Endodermal cell (in vitro differentiated cells): ENCODE results near the gene UGT1A10. TPM values are rescaled to one million over a fixed set of nuclear protein-coding genes. Genes with fewer than 3 reads are reported as not detected.
A peak's percentile ranks its signal among the peaks of the same experiment; 100 is the strongest.

Source experiments
- DNase-seq: peaks from one replicate; pipeline ENCODE4 v3.0.0-alpha.2; 2017
- H3K27ac ChIP-seq: 2 replicates; pipeline ENCODE4 v1.5.1; 2013; ENCODE audit warnings: mild to moderate bottlenecking, low read depth, low read length, moderate library complexity
- H3K27me3 ChIP-seq: 2 replicates; pipeline ENCODE4 v1.6.1; 2013; ENCODE audit warnings: mild to moderate bottlenecking, low read length, moderate library complexity; ENCODE audit not compliant: insufficient read depth, control insufficient read depth, poor library complexity, severe bottlenecking
- H3K36me3 ChIP-seq: 2 replicates; pipeline ENCODE4 v1.7.0; 2013; ENCODE audit warnings: mild to moderate bottlenecking, low read length, moderate library complexity; ENCODE audit not compliant: control insufficient read depth, insufficient read depth
- H3K4me1 ChIP-seq: one replicate; pipeline ENCODE4 v1.7.0; 2013; ENCODE audit warnings: low read length; ENCODE audit not compliant: control insufficient read depth, insufficient read depth
- H3K4me3 ChIP-seq: 2 replicates; pipeline ENCODE4 v1.5.1; 2013; ENCODE audit warnings: mild to moderate bottlenecking, low read length, moderate library complexity
- H3K9ac ChIP-seq: 2 replicates; pipeline ENCODE4 v1.6.1; 2013; ENCODE audit warnings: mild to moderate bottlenecking, low read length, moderate library complexity; ENCODE audit not compliant: poor library complexity, severe bottlenecking; ENCODE audit errors: extremely low read depth
- H3K9me3 ChIP-seq: 2 replicates; pipeline ENCODE4 v1.6.1; 2013; ENCODE audit warnings: mild to moderate bottlenecking, low read length, moderate library complexity; ENCODE audit not compliant: control insufficient read depth
- H3K27ac Mint-ChIP-seq: 2 replicates; pipeline ENCODE4 v1.8.0; 2020; ENCODE audit warnings: mixed read lengths
- H3K27me3 Mint-ChIP-seq: 2 replicates; pipeline ENCODE4 v1.8.0; 2021; ENCODE audit warnings: mild to moderate bottlenecking, mixed read lengths; ENCODE audit not compliant: insufficient read depth
- H3K36me3 Mint-ChIP-seq: 2 replicates; pipeline ENCODE4 v1.8.0; 2020; ENCODE audit warnings: low read depth, mixed read lengths
- H3K4me1 Mint-ChIP-seq: 2 replicates; pipeline ENCODE4 v1.8.0; 2020; ENCODE audit warnings: mixed read lengths
- H3K4me3 Mint-ChIP-seq: 2 replicates; pipeline ENCODE4 v1.8.0; 2020; ENCODE audit warnings: mild to moderate bottlenecking, moderate library complexity, mixed read lengths
- H3K9me3 Mint-ChIP-seq: 2 replicates; pipeline ENCODE4 v1.8.0; 2020; ENCODE audit warnings: mild to moderate bottlenecking, mixed read lengths
- CTCF ChIP-seq: fragments of 200-600 bp; sonication (generic); conservative IDR thresholded peaks from 2 replicates; pipeline ENCODE4 v1.5.0; 2021; ENCODE audit warnings: antibody characterized with exemption, mild to moderate bottlenecking
- WGBS, 2 experiments: methylation state at CpG; one replicate each; pipeline versions ENCODE4 v1.1.5 to v1.1.7; 2013; ENCODE audit warnings: missing lambda C conversion rate in 2 of 2, mixed read lengths in 1 of 2; ENCODE audit not compliant: insufficient coverage in 1 of 2, insufficient read length in 1 of 2; 5-methylcytosine and 5-hydroxymethylcytosine counted together
- total RNA-seq, 2 donors: library from RNA; stranded (reverse); fragmentation: NEBNext Ultra II Directional in 1 of 2; extraction: Animal tissue kit (Norgen Biotek cat#: 25700) in 1 of 2; gene quantifications; 2 replicates in 1 of 2; 3 replicates in 1 of 2; pipeline ENCODE4 v1.2.1, GENCODE V29; 2021

UGT1A10 gene
- total RNA-seq, 2 donors from 2014 or later = 0.13 TPM; not detected in 1

GRCh38 chr2:233801357-233802131, 165.3 kb downstream of the UGT1A10 start:
- H3K9ac ChIP-seq = no peak overlapping the region
- 85 to 89% methylated on average over 3 to 9 of the region's 9 CpGs for WGBS, 2 experiments
- Mint-ChIP-seq H3K9me3 (peaks cover 5% of the 10 kb centered on the region), H3K27me3 (peaks cover 14% of the 10 kb centered on the region), H3K27ac (no peak overlapping the region), H3K4me1 (no peaks in the 10 kb centered on the region), H3K4me3 (no peak overlapping the region), H3K36me3 (no peaks in the 10 kb centered on the region)
- no peaks in the 10 kb centered on the region for H3K4me1 ChIP-seq
- peak; percentile 44 for DNase-seq
- no peaks in the 10 kb centered on the region for H3K27me3 ChIP-seq
- no peak overlapping the region for H3K4me3 ChIP-seq
- no peaks in the 10 kb centered on the region for H3K9me3 ChIP-seq
- no peaks in the 10 kb centered on the region for H3K36me3 ChIP-seq
- TF ChIP-seq CTCF = no peak
- H3K27ac ChIP-seq = no peak overlapping the region

GRCh38 chr2:233802132-233802815, 166.0 kb downstream of the UGT1A10 start:
- H3K4me1 Mint-ChIP-seq = no peaks in the 10 kb centered on the region
- WGBS, 2 experiments = 80 to 83% methylated on average over 1 to 3 of the region's 3 CpGs
- TF ChIP-seq CTCF = no peak
- no peak overlapping the region for H3K4me3 Mint-ChIP-seq
- no peaks in the 10 kb centered on the region for H3K36me3 Mint-ChIP-seq
- H3K9me3 Mint-ChIP-seq = peaks cover 5% of the 10 kb centered on the region
- Histone ChIP-seq H3K4me3 (no peak overlapping the region), H3K27ac (no peak overlapping the region), H3K9ac (no peak overlapping the region), H3K9me3 (no peaks in the 10 kb centered on the region), H3K4me1 (no peaks in the 10 kb centered on the region), H3K27me3 (no peaks in the 10 kb centered on the region), H3K36me3 (no peaks in the 10 kb centered on the region)
- DNase-seq = peak; percentile 23
- no peak overlapping the region for H3K27ac Mint-ChIP-seq
- peaks cover 14% of the 10 kb centered on the region for H3K27me3 Mint-ChIP-seq

- Histone ChIP-seq H3K27me3 (no peaks in the 10 kb centered on the region), H3K9me3 (no peaks in the 10 kb centered on the region), H3K36me3 (no peaks in the 10 kb centered on the region), H3K4me1 (no peaks in the 10 kb centered on the region), H3K9ac (no peak overlapping the region), H3K4me3 (no peak overlapping the region), H3K27ac (no peak overlapping the region)
- Mint-ChIP-seq H3K4me3 (no peak overlapping the region), H3K9me3 (peaks cover 5% of the 10 kb centered on the region), H3K27me3 (peaks cover 12% of the 10 kb centered on the region), H3K4me1 (no peaks in the 10 kb centered on the region), H3K36me3 (no peaks in the 10 kb centered on the region), H3K27ac (no peak overlapping the region)
- TF ChIP-seq CTCF = no peak
- DNase-seq = no peak
- WGBS, 2 experiments = 85 to 100% methylated on average over 1 to 2 of the region's 2 CpGs
Observed at GRCh38 chr2:233803292-233803911, 167.2 kb downstream of the UGT1A10 start.
